NCI-H82 treated with DMSO at 0.1 percent for 48 hours (cell line): ENCODE results near the gene SCN8A.

Experiments
- DNase-seq: peaks from one replicate; lab custom pipeline; 2025; ENCODE audit not compliant: unreplicated experiment; lab: John Stamatoyannopoulos, UW

The SCN8A gene

GRCh38 chr12:51848841-51849735, 258.1 kb downstream of the SCN8A start:
- no peak for DNase-seq

- DNase-seq = no peak
Observed at GRCh38 chr12:51850081-51850964, 259.3 kb downstream of the SCN8A start.

- DNase-seq = no peak
Observed at GRCh38 chr12:51850965-51851299, 259.9 kb downstream of the SCN8A start.

GRCh38 chr12:51851413-51852124, 260.5 kb downstream of the SCN8A start:
- no peak for DNase-seq

- no peak for DNase-seq
Observed at GRCh38 chr12:51852404-51853137, 261.5 kb downstream of the SCN8A start.

- DNase-seq = no peak
Observed at GRCh38 chr12:51855586-51856428, 264.8 kb downstream of the SCN8A start.

- no peak for DNase-seq
Observed at GRCh38 chr12:51860986-51861385, 270.0 kb downstream of the SCN8A start.
